Measurements from ENCODE around the gene KLRF2. TPM values are rescaled to one million over a fixed set of nuclear protein-coding genes. Genes with fewer than 3 reads are reported as not detected.
A peak's percentile ranks its signal among the peaks of the same experiment; 100 is the strongest.

KLRF2 gene
- polyA plus RNA-seq, 1 donor from 2014 or later: not detected

GRCh38 chr12:9910716-9911421, 29.6 kb downstream of the KLRF2 start:
- Histone ChIP-seq H3K9me2 (ENCODE audit: insufficient read depth, low read length) (no peaks in the 10 kb centered on the region), H3F3A (ENCODE audit: insufficient read depth, low read length, poor library complexity, severe bottlenecking) (no peaks in the 10 kb centered on the region), H3K79me2 (replicated peaks; ENCODE audit: insufficient read depth, low read length) (peaks cover 5% of the 10 kb centered on the region), H3K4me3 (ENCODE audit: low read length) (peak overlapping the region; percentile 63), H3K36me3 (ENCODE audit: insufficient read depth, low read length) (no peaks in the 10 kb centered on the region), H4K20me1 (ENCODE audit: insufficient read depth) (no peaks in the 10 kb centered on the region), H3K4me2 (ENCODE audit: low read length) (peak overlapping the region; percentile 16), H3K27ac (ENCODE audit: low read length) (peak overlapping the region; percentile 85), H3K9me3 (ENCODE audit: low read length) (no peaks in the 10 kb centered on the region), H2AFZ (ENCODE audit: low read depth, low read length) (no peak overlapping the region), H3K9ac (ENCODE audit: low read length) (peak overlapping the region; percentile 68), H3K27me3 (ENCODE audit: insufficient read depth, low read depth, low read length) (no peaks in the 10 kb centered on the region)
- TF ChIP-seq MXI1 (conservative IDR thresholded peaks at IDR 0.05; ENCODE audit: poor library complexity, severe bottlenecking) (peak; percentile 33), SMC3 (conservative IDR thresholded peaks at IDR 0.05; ENCODE audit: poor library complexity) (no peak), EZH2 (IDR thresholded peaks at IDR 0.05; ENCODE audit: borderline replicate concordance, insufficient read depth, low read length, poor library complexity, severe bottlenecking) (no peak), TAF1 (IDR thresholded peaks at IDR 0.05; ENCODE audit: low read depth) (peak; percentile 50), RAD21 (conservative IDR thresholded peaks at IDR 0.05) (no peak), EP300 (conservative IDR thresholded peaks at IDR 0.05; ENCODE audit: poor library complexity, severe bottlenecking) (no peak), POLR2AphosphoS5 (IDR thresholded peaks at IDR 0.05) (peak; percentile 90), CTCF (IDR thresholded peaks at IDR 0.05; ENCODE audit: poor library complexity, severe bottlenecking) (no peak), REST (IDR thresholded peaks at IDR 0.05; ENCODE audit: borderline replicate concordance) (peak; percentile 83)

GRCh38 chr12:9911708-9912107, 30.4 kb downstream of the KLRF2 start:
- peak overlapping the region; percentile 63 for H3K4me3 ChIP-seq (ENCODE audit: low read length)

More at GRCh38 chr12:9911708-9912107, 30.4 kb downstream of the KLRF2 start:
- no peaks in the 10 kb centered on the region for H3K9me3 ChIP-seq (ENCODE audit: low read length)
- peaks cover 5% of the 10 kb centered on the region for H3K79me2 ChIP-seq (replicated peaks; ENCODE audit: insufficient read depth, low read length)
- H3F3A ChIP-seq (ENCODE audit: insufficient read depth, low read length, poor library complexity, severe bottlenecking): no peaks in the 10 kb centered on the region
- peak overlapping the region; percentile 68 for H3K9ac ChIP-seq (ENCODE audit: low read length)
- H4K20me1 ChIP-seq (ENCODE audit: insufficient read depth): no peaks in the 10 kb centered on the region
- TF ChIP-seq SMC3 (conservative IDR thresholded peaks at IDR 0.05; ENCODE audit: poor library complexity) (no peak), REST (IDR thresholded peaks at IDR 0.05; ENCODE audit: borderline replicate concordance) (no peak), POLR2AphosphoS5 (IDR thresholded peaks at IDR 0.05) (no peak), CTCF (IDR thresholded peaks at IDR 0.05; ENCODE audit: poor library complexity, severe bottlenecking) (no peak), RAD21 (conservative IDR thresholded peaks at IDR 0.05) (no peak), MXI1 (conservative IDR thresholded peaks at IDR 0.05; ENCODE audit: poor library complexity, severe bottlenecking) (no peak), EP300 (conservative IDR thresholded peaks at IDR 0.05; ENCODE audit: poor library complexity, severe bottlenecking) (no peak), TAF1 (IDR thresholded peaks at IDR 0.05; ENCODE audit: low read depth) (no peak), EZH2 (IDR thresholded peaks at IDR 0.05; ENCODE audit: borderline replicate concordance, insufficient read depth, low read length, poor library complexity, severe bottlenecking) (no peak)
- H3K27ac ChIP-seq (ENCODE audit: low read length): peak overlapping the region; percentile 85
- H3K27me3 ChIP-seq (ENCODE audit: insufficient read depth, low read depth, low read length): no peaks in the 10 kb centered on the region
- H2AFZ ChIP-seq (ENCODE audit: low read depth, low read length): no peak overlapping the region
- no peaks in the 10 kb centered on the region for H3K36me3 ChIP-seq (ENCODE audit: insufficient read depth, low read length)
- no peaks in the 10 kb centered on the region for H3K9me2 ChIP-seq (ENCODE audit: insufficient read depth, low read length)
- no peak overlapping the region for H3K4me2 ChIP-seq (ENCODE audit: low read length)
